ENCODE measurements around the gene ARMCX2. TPM values are rescaled to one million over a fixed set of nuclear protein-coding genes. Genes with fewer than 3 reads are reported as not detected.
A peak's percentile ranks its signal among the peaks of the same experiment; 100 is the strongest.

The ARMCX2 gene
- total RNA-seq, 1 experiment from 2014 or later = 4.4 TPM

DNA sequence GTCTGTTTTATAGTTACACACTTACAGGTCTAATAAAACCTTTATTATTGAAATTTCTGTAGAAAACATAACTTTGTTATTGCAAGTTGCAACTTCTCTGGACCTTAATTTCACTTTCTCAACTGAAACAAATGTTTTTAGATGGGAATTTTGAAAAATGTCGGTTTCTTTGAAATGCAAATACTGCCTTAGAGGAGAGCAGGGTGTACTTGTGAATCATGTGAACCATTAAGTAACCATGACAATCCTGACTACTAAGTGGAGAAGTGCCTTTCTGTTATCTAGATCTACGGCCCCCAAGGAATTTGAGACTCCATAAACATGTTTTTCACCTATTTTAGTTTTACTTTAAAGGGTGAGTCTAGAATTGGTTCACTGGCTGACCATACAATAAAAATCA, 8.5 kb upstream of the ARMCX2 start:
- ChIA-PET CTCF (no interaction called here), POLR2A (ENCODE audit: unreplicated experiment) (no interaction called here)
- H3K36me3 ChIP-seq (ENCODE audit: low read depth) = no peaks in the 10 kb centered on the region
- BruUV-seq (replicated peaks) = no TSS peak
- H3K4me3 ChIP-seq = no peak overlapping the region
- peaks cover 28% of the 10 kb centered on the region; the same call in 1 of the 2 replicates for H3K27me3 ChIP-seq (ENCODE audit: insufficient read depth, low read depth)
- no peak for TF ChIP-seq CTCF (conservative IDR thresholded peaks at IDR 0.05)
- no peak for TF ChIP-seq EZH2 (IDR thresholded peaks at IDR 0.05; ENCODE audit: low read depth)
- H3K9me3 ChIP-seq (ENCODE audit: insufficient read depth, low read depth) = no peaks in the 10 kb centered on the region
- no peaks in the 10 kb centered on the region for H3K4me1 ChIP-seq (replicated peaks; ENCODE audit: insufficient read depth)
- H3K9me2 ChIP-seq (ENCODE audit: insufficient read depth) = no peaks in the 10 kb centered on the region
- H3K27ac ChIP-seq = no peak overlapping the region
- intact Hi-C loops (cut with micrococcal nuclease; ENCODE audit: unreplicated experiment) = no loop called here
- no peak overlapping the region for H3K4me2 ChIP-seq
- no peaks in the 10 kb centered on the region for H3F3A ChIP-seq (ENCODE audit: insufficient read depth, low read depth)
- no peak for DNase-seq
- no peak overlapping the region for H2AFZ ChIP-seq
- H4K20me1 ChIP-seq (ENCODE audit: insufficient read depth) = no peaks in the 10 kb centered on the region
- no peaks in the 10 kb centered on the region for H3K79me2 ChIP-seq (ENCODE audit: low read depth)

- peak overlapping the region; percentile 68 for H3K4me2 ChIP-seq
- TF ChIP-seq EZH2 (IDR thresholded peaks at IDR 0.05; ENCODE audit: low read depth) = no peak
- TF ChIP-seq CTCF (conservative IDR thresholded peaks at IDR 0.05) = no peak
- no peaks in the 10 kb centered on the region for H3K36me3 ChIP-seq (ENCODE audit: low read depth)
- ChIA-PET POLR2A (ENCODE audit: unreplicated experiment) (no interaction called here), CTCF (no interaction called here)
- intact Hi-C loops (cut with micrococcal nuclease; ENCODE audit: unreplicated experiment) = no loop called here
- H3K4me1 ChIP-seq (replicated peaks; ENCODE audit: insufficient read depth) = no peaks in the 10 kb centered on the region
- no peaks in the 10 kb centered on the region for H3K79me2 ChIP-seq (ENCODE audit: low read depth)
- peak in 1 of 2 experiments; percentile 56 for DNase-seq
- H3K27me3 ChIP-seq (ENCODE audit: insufficient read depth, low read depth) = 0 out of 2 replicates have a peak, but pooled peaks cover 24% of the 10 kb centered on the region
- H4K20me1 ChIP-seq (ENCODE audit: insufficient read depth) = no peaks in the 10 kb centered on the region
- H3K9me2 ChIP-seq (ENCODE audit: insufficient read depth) = no peaks in the 10 kb centered on the region
- H3K27ac ChIP-seq = no peak overlapping the region
- no peaks in the 10 kb centered on the region for H3K9me3 ChIP-seq (ENCODE audit: insufficient read depth, low read depth)
- no TSS peak for BruUV-seq (replicated peaks)
- H2AFZ ChIP-seq = peak overlapping the region; percentile 94
- H3K4me3 ChIP-seq = peak overlapping the region; percentile 60
- H3F3A ChIP-seq (ENCODE audit: insufficient read depth, low read depth) = no peaks in the 10 kb centered on the region
These were observed 774 bp downstream of the ARMCX2 start for GRCh38 chrX:101658661-101659491.

- intact Hi-C loops (cut with micrococcal nuclease; ENCODE audit: unreplicated experiment) = no loop called here
- Histone ChIP-seq H3K27ac (no peak overlapping the region), H3K4me1 (replicated peaks; ENCODE audit: insufficient read depth) (no peaks in the 10 kb centered on the region), H3K36me3 (ENCODE audit: low read depth) (no peaks in the 10 kb centered on the region), H3K27me3 (ENCODE audit: insufficient read depth, low read depth) (0 out of 2 replicates have a peak, but pooled peaks cover 13% of the 10 kb centered on the region), H3K9me2 (ENCODE audit: insufficient read depth) (no peaks in the 10 kb centered on the region), H2AFZ (no peak overlapping the region), H3K4me2 (no peak overlapping the region), H3K79me2 (ENCODE audit: low read depth) (no peaks in the 10 kb centered on the region), H3F3A (ENCODE audit: insufficient read depth, low read depth) (no peaks in the 10 kb centered on the region), H4K20me1 (ENCODE audit: insufficient read depth) (no peaks in the 10 kb centered on the region), H3K4me3 (no peak overlapping the region), H3K9me3 (ENCODE audit: insufficient read depth, low read depth) (no peaks in the 10 kb centered on the region)
- ChIA-PET CTCF (no interaction called here), POLR2A (ENCODE audit: unreplicated experiment) (no interaction called here)
- TF ChIP-seq CTCF (conservative IDR thresholded peaks at IDR 0.05) (no peak), EZH2 (IDR thresholded peaks at IDR 0.05; ENCODE audit: low read depth) (no peak)
- DNase-seq = no peak
- no TSS peak for BruUV-seq (replicated peaks)
These were observed 2.2 kb downstream of the ARMCX2 start for GRCh38 chrX:101657495-101657894.

All from PC-9 (cell line).